ENCODE results near the gene NUP210L. TPM values are rescaled to one million over a fixed set of nuclear protein-coding genes. Genes with fewer than 3 reads are reported as not detected.

The NUP210L gene
- total and polyA plus RNA-seq, 2 of the 13 experiments (the other 11 are each of a cell fraction or from before 2014, with no cell fraction given) = not detected

- peak; percentile 1; the same call in 1 of the 2 replicates for TF ChIP-seq SMC3 (IDR thresholded peaks at IDR 0.05; ENCODE audit: low read length)
- TF ChIP-seq ARNTL (CRISPR knock-in tag; IDR thresholded peaks at IDR 0.05) = no peak
- TF ChIP-seq NCOA2 (CRISPR knock-in tag; IDR thresholded peaks at IDR 0.05) = no peak; the same call in 1 of the 2 replicates
- no peak for TF ChIP-seq NR0B2 (CRISPR knock-in tag; IDR thresholded peaks at IDR 0.05)
- peak; percentile 76 for TF ChIP-seq ZNF574 (CRISPR knock-in tag; IDR thresholded peaks at IDR 0.05)
- TF ChIP-seq PTBP1 (IDR thresholded peaks at IDR 0.05; ENCODE audit: low read depth, low read length, poor library complexity, severe bottlenecking) = no peak
- no peak for TF ChIP-seq NFKBIZ (CRISPR knock-in tag; IDR thresholded peaks at IDR 0.05)
- no peak; the same call in 1 of the 2 replicates for TF ChIP-seq TAF1 (CRISPR knock-in tag; IDR thresholded peaks at IDR 0.05)
- no peak for TF ChIP-seq CSRNP2 (CRISPR knock-in tag; conservative IDR thresholded peaks at IDR 0.05; ENCODE audit: low read depth)
- TF ChIP-seq STAG1 (CRISPR knock-in tag; IDR thresholded peaks at IDR 0.05) = no peak
- TF ChIP-seq ZNF275 (CRISPR knock-in tag; IDR thresholded peaks at IDR 0.05; ENCODE audit: borderline replicate concordance) = no peak
- TF ChIP-seq NR1H2 (CRISPR knock-in tag; IDR thresholded peaks at IDR 0.05; ENCODE audit: borderline replicate concordance, low read depth) = no peak
- TF ChIP-seq SOX13 (IDR thresholded peaks at IDR 0.05) = no peak
- peak in 1 of 2 experiments; percentile 21; a peak in 1 of 4 replicates for TF ChIP-seq SOX13 (CRISPR knock-in tag; conservative IDR thresholded peaks at IDR 0.05 in 1 of 2, IDR thresholded peaks at IDR 0.05 in 1 of 2)
- no peak for TF ChIP-seq EEA1 (CRISPR knock-in tag; IDR thresholded peaks at IDR 0.05; ENCODE audit: borderline replicate concordance)
- TF ChIP-seq ZNF234 (CRISPR knock-in tag; conservative IDR thresholded peaks at IDR 0.05) = no peak
- TF ChIP-seq TCF7L2 (IDR thresholded peaks at IDR 0.05; ENCODE audit: low read depth, low read length) = no peak
- no peak for TF ChIP-seq ZNF557 (CRISPR knock-in tag; IDR thresholded peaks at IDR 0.05)
- no peak for TF ChIP-seq NR2F2 (IDR thresholded peaks at IDR 0.05; ENCODE audit: borderline replicate concordance, low read depth)
- TF ChIP-seq RFXAP (CRISPR knock-in tag; IDR thresholded peaks at IDR 0.05; ENCODE audit: borderline replicate concordance) = no peak
- TF ChIP-seq ZNF121 (CRISPR knock-in tag; IDR thresholded peaks at IDR 0.05) = no peak
- TF ChIP-seq ZBTB25 (CRISPR knock-in tag; IDR thresholded peaks at IDR 0.05) = no peak
Observed at GRCh38 chr1:153953859-153954365, 201.0 kb downstream of the NUP210L start (continued).

Data from HepG2 (cell line).